BJ (cell line): ENCODE data around the gene NOTCH4. TPM values are rescaled to one million over a fixed set of nuclear protein-coding genes. Genes with fewer than 3 reads are reported as not detected.

Source experiments
- CTCF ChIA-PET: fragments of 350-600 bp; formaldehyde crosslinking; extraction: SDS; loops from one replicate; lab custom pipeline; 2021; ENCODE audit warnings: antibody characterized with exemption, inconsistent platforms; lab: Yijun Ruan, JAX
- POLR2A ChIA-PET: fragments of 300-600 bp; sonication (Branson Sonifier 250); formaldehyde crosslinking; extraction: SDS; loops from one replicate; lab custom pipeline; 2021; ENCODE audit warnings: antibody characterized with exemption; lab: Charles Lee
- DNase-seq: peaks from one replicate; pipeline ENCODE4 v3.0.0-alpha.2; 2011; ENCODE audit warnings: low read depth
- H3K27me3 ChIP-seq: 2 replicates; pipeline ENCODE4 v1.6.0; 2011; ENCODE audit warnings: low read length; ENCODE audit not compliant: control insufficient read depth, insufficient read depth
- H3K36me3 ChIP-seq: 2 replicates; pipeline ENCODE4 v1.5.1; 2011; ENCODE audit warnings: low read length; ENCODE audit not compliant: control insufficient read depth, insufficient read depth
- H3K4me3 ChIP-seq: 2 replicates; pipeline ENCODE4 v1.5.1; 2011; ENCODE audit warnings: low read depth, mild to moderate bottlenecking, control low read depth, low read length
- polyA plus RNA-seq: library from polyadenylated mRNA; depleted of rRNA; stranded (reverse); fragments of >200 nt; gene quantifications from 2 replicates; pipeline ENCODE4 v1.2.3, GENCODE V29; 2011; rRNA removed
- small RNA-seq: library from RNA; depleted of rRNA; stranded (forward); fragments of <200 nt; gene quantifications from one replicate; pipeline ENCODE3, GENCODE V24; 2012; ENCODE audit warnings: low replicate concordance, low read depth; ENCODE audit not compliant: insufficient read length
- TF ChIP-seq, protein P1 (sequence below): IDR thresholded peaks from 2 replicates; pipeline ENCODE4 v1.5.1; 2011; ENCODE audit warnings: low read depth, mild to moderate bottlenecking, control low read depth, inconsistent platforms, low read length, moderate library complexity; ENCODE audit not compliant: insufficient read depth

Gene NOTCH4
- polyA plus RNA-seq, 1 experiment: 0.42 TPM

DNA sequence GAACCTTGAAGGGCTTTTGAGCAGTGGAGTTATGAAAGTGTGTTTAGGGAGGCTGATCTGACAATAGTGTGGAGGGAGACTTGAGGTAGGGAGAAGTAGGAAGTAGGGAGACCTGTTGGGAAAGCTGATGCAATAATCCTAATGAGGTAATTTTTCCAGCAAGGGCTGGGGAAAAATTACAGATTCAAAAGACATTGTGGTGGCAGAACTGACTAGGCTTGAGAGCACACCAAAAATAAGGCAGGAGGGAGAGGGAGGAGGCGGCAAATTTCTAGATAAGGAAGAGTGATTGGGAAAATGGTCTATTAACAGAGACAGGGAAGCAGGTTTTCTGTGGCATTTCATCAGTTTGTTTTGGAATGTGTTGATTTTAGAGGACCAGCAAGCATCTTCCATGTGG, 77.6 kb downstream of the NOTCH4 start:
- no peak overlapping the region for H3K4me3 ChIP-seq
- no peak for DNase-seq
- TF ChIP-seq, protein P1, sequence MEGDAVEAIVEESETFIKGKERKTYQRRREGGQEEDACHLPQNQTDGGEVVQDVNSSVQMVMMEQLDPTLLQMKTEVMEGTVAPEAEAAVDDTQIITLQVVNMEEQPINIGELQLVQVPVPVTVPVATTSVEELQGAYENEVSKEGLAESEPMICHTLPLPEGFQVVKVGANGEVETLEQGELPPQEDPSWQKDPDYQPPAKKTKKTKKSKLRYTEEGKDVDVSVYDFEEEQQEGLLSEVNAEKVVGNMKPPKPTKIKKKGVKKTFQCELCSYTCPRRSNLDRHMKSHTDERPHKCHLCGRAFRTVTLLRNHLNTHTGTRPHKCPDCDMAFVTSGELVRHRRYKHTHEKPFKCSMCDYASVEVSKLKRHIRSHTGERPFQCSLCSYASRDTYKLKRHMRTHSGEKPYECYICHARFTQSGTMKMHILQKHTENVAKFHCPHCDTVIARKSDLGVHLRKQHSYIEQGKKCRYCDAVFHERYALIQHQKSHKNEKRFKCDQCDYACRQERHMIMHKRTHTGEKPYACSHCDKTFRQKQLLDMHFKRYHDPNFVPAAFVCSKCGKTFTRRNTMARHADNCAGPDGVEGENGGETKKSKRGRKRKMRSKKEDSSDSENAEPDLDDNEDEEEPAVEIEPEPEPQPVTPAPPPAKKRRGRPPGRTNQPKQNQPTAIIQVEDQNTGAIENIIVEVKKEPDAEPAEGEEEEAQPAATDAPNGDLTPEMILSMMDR: no peak
- H3K27me3 ChIP-seq: no peaks in the 10 kb centered on the region
- CTCF ChIA-PET: interaction anchor here (0.8 to 1.5 kb wide), 3 partner anchors 18 to 32 kb away, joined by 3 to 5 read pairs (median 3); partner anchors contain the start of gene ATF6B
- POLR2A ChIA-PET: interaction anchor here (0.6 kb wide), 1 partner anchor 709 kb away, joined by 4 read pairs; no protein-coding TSS in a partner anchor
- H3K36me3 ChIP-seq: peaks cover 6% of the 10 kb centered on the region

Small RNA genes lying within 50 kb of the gene (small RNA-seq; reads per million reads assigned to genes)
- gene AL662884.1: not detected
- gene MIR6833: not detected

Other genes starting within 250 kb of the NOTCH4 start
- gene C4A, start 242.0 kb downstream of the NOTCH4 start, polyA plus RNA-seq: 5.9 and 9.7 TPM in 2 replicates
- gene C4B, start 209.3 kb downstream of the NOTCH4 start, polyA plus RNA-seq: 9.2 and 14.4 TPM in 2 replicates
- 0.11 and 0.29 TPM in 2 replicates for gene CYP21A2, start 185.7 kb downstream of the NOTCH4 start, polyA plus RNA-seq
- 0.58 and 0.60 TPM in 2 replicates for gene TNXB, start 114.7 kb downstream of the NOTCH4 start, polyA plus RNA-seq
- gene ATF6B, start 95.8 kb downstream of the NOTCH4 start, polyA plus RNA-seq: 46.5 and 69.2 TPM in 2 replicates
- 5.3 and 5.6 TPM in 2 replicates for gene FKBPL, start 93.8 kb downstream of the NOTCH4 start, polyA plus RNA-seq
- gene PRRT1, start 72.1 kb downstream of the NOTCH4 start, polyA plus RNA-seq: 0.77 and 0.78 TPM in 2 replicates
- 24.2 and 31.9 TPM in 2 replicates for gene PPT2, start 69.9 kb downstream of the NOTCH4 start, polyA plus RNA-seq
- 3.7 and 4.0 TPM in 2 replicates for gene EGFL8, start 59.5 kb downstream of the NOTCH4 start, polyA plus RNA-seq
- 117 and 158 TPM in 2 replicates for gene AGPAT1, start 48.0 kb downstream of the NOTCH4 start, polyA plus RNA-seq
- gene RNF5, start 45.7 kb downstream of the NOTCH4 start, polyA plus RNA-seq: 40.2 and 44.4 TPM in 2 replicates
- 2.4 and 2.6 TPM in 2 replicates for gene AGER, start 39.8 kb downstream of the NOTCH4 start, polyA plus RNA-seq
- 59.5 and 73.5 TPM in 2 replicates for gene PBX2, start 33.9 kb downstream of the NOTCH4 start, polyA plus RNA-seq
- 9.8 and 13.3 TPM in 2 replicates for gene GPSM3, start 31.4 kb downstream of the NOTCH4 start, polyA plus RNA-seq
- gene TSBP1, start 147.8 kb upstream of the NOTCH4 start, polyA plus RNA-seq: not detected in 2 replicates
- not detected in 2 replicates for gene BTNL2, start 183.1 kb upstream of the NOTCH4 start, polyA plus RNA-seq
- not detected in 2 replicates for gene HLA-DRA, start 215.8 kb upstream of the NOTCH4 start, polyA plus RNA-seq